HEK293 (cell line): ENCODE data around the gene OSBP2.

Source experiments
- CTCF ChIA-PET: fragments of 350-600 bp; formaldehyde crosslinking; extraction: SDS; loops from one replicate; lab custom pipeline; 2021; ENCODE audit warnings: antibody characterized with exemption; lab: Yijun Ruan, JAX
- POLR2A ChIA-PET: fragments of 300-600 bp; formaldehyde crosslinking; extraction: SDS; loops from one replicate; lab custom pipeline; 2020; ENCODE audit warnings: antibody characterized with exemption, inconsistent platforms; lab: Yijun Ruan, JAX
- H3K27ac ChIP-seq: fragments of 200-500 bp; sonication (Bioruptor generic); 2 replicates; pipeline ENCODE4 v1.5.1; 2014; ENCODE audit warnings: low read depth, low read length, control low read depth, inconsistent platforms; ENCODE audit errors: extremely low read depth
- H3K36me3 ChIP-seq, 2 experiments: fragments of 200-500 bp in 1 of 2; sonication (Bioruptor generic) in 1 of 2; 1 replicate in 1 of 2; 2 replicates in 1 of 2; pipeline ENCODE4 v1.5.1; 2014 to 2017; ENCODE audit warnings: inconsistent platforms in 2 of 2, low read length in 2 of 2; ENCODE audit not compliant: control insufficient read depth in 2 of 2, insufficient read depth in 1 of 2
- H3K4me1 ChIP-seq: fragments of 200-500 bp; sonication (Bioruptor generic); 2 replicates; pipeline ENCODE4 v1.5.1; 2014; ENCODE audit warnings: mild to moderate bottlenecking, low read length, inconsistent platforms; ENCODE audit not compliant: control insufficient read depth, insufficient read depth
- H3K4me3 ChIP-seq: 2 replicates; pipeline ENCODE4 v1.5.1; 2011; ENCODE audit warnings: low read depth, mild to moderate bottlenecking, control low read depth, low read length, moderate library complexity
- H3K9me3 ChIP-seq: fragments of 200-500 bp; sonication (Bioruptor generic); 2 replicates; pipeline ENCODE4 v1.5.1; 2014; ENCODE audit warnings: low read depth, low read length, inconsistent platforms; ENCODE audit not compliant: control insufficient read depth, insufficient read depth
- EGR2 ChIP-seq: fragments of 450-650 bp; formaldehyde crosslinking; IDR thresholded peaks from 2 replicates; pipeline ENCODE4 v1.5.1; 2016; ENCODE audit warnings: low read depth, missing biosample characterization, missing genetic modification characterization
- MZF1 ChIP-seq: fragments of 450-650 bp; formaldehyde crosslinking; IDR thresholded peaks from 2 replicates; pipeline ENCODE4 v1.5.1; 2017; ENCODE audit warnings: missing biosample characterization, missing genetic modification characterization, borderline replicate concordance
- TSHZ1 ChIP-seq: fragments of 450-650 bp; formaldehyde crosslinking; IDR thresholded peaks from 2 replicates; pipeline ENCODE4 v1.5.1; 2016; ENCODE audit warnings: missing biosample characterization, missing genetic modification characterization, borderline replicate concordance
- ZBTB1 ChIP-seq: fragments of 450-650 bp; formaldehyde crosslinking; IDR thresholded peaks from 2 replicates; pipeline ENCODE4 v1.5.1; 2016; ENCODE audit warnings: missing biosample characterization, missing genetic modification characterization
- ZBTB10 ChIP-seq: fragments of 450-650 bp; formaldehyde crosslinking; IDR thresholded peaks from 2 replicates; pipeline ENCODE4 v1.5.1; 2016; ENCODE audit warnings: missing biosample characterization, missing genetic modification characterization
- ZFP3 ChIP-seq: fragments of 450-650 bp; formaldehyde crosslinking; IDR thresholded peaks from 2 replicates; pipeline ENCODE4 v1.5.1; 2016; ENCODE audit warnings: low read depth, missing biosample characterization, missing genetic modification characterization
- ZNF121 ChIP-seq: fragments of 450-650 bp; formaldehyde crosslinking; IDR thresholded peaks from 2 replicates; pipeline ENCODE4 v1.5.1; 2016; ENCODE audit warnings: missing biosample characterization, missing genetic modification characterization
- ZNF184 ChIP-seq: fragments of 450-650 bp; IDR thresholded peaks from 2 replicates; pipeline ENCODE4 v1.5.1; 2018; ENCODE audit warnings: missing biosample characterization, mild to moderate bottlenecking, missing genetic modification characterization
- ZNF19 ChIP-seq: fragments of 450-650 bp; formaldehyde crosslinking; IDR thresholded peaks from 2 replicates; pipeline ENCODE4; 2016; ENCODE audit warnings: missing biosample characterization, missing genetic modification characterization, low read depth
- ZNF221 ChIP-seq: fragments of 450-650 bp; formaldehyde crosslinking; IDR thresholded peaks from 2 replicates; pipeline ENCODE4 v1.5.1; 2017; ENCODE audit warnings: missing biosample characterization, missing genetic modification characterization, borderline replicate concordance
- ZNF280C ChIP-seq: fragments of 450-650 bp; formaldehyde crosslinking; IDR thresholded peaks from 2 replicates; pipeline ENCODE4 v1.5.1; 2016; ENCODE audit warnings: missing biosample characterization, missing genetic modification characterization
- ZNF324 ChIP-seq: fragments of 450-650 bp; formaldehyde crosslinking; IDR thresholded peaks from 2 replicates; pipeline ENCODE4 v1.5.1; 2016; ENCODE audit warnings: missing biosample characterization, missing genetic modification characterization
- ZNF391 ChIP-seq: fragments of 450-650 bp; formaldehyde crosslinking; IDR thresholded peaks from 2 replicates; pipeline ENCODE4 v1.5.1; 2016; ENCODE audit warnings: low read depth, missing biosample characterization, missing genetic modification characterization, borderline replicate concordance
- ZNF426 ChIP-seq: fragments of 450-650 bp; formaldehyde crosslinking; IDR thresholded peaks from 2 replicates; pipeline ENCODE4 v1.5.1; 2017; ENCODE audit warnings: missing biosample characterization, missing genetic modification characterization, mild to moderate bottlenecking, inconsistent platforms, moderate library complexity
- ZNF513 ChIP-seq: fragments of 450-650 bp; IDR thresholded peaks from 2 replicates; pipeline ENCODE4 v1.5.1; 2018; ENCODE audit warnings: missing biosample characterization, missing genetic modification characterization
- ZNF571 ChIP-seq: fragments of 450-650 bp; formaldehyde crosslinking; IDR thresholded peaks from 2 replicates; pipeline ENCODE4 v1.5.0; 2017; ENCODE audit warnings: missing biosample characterization, missing genetic modification characterization
- ZNF776 ChIP-seq: fragments of 450-650 bp; formaldehyde crosslinking; IDR thresholded peaks from 2 replicates; pipeline ENCODE4 v1.5.0; 2017; ENCODE audit warnings: missing biosample characterization, missing genetic modification characterization, borderline replicate concordance
- TF ChIP-seq, protein P1 (sequence below): fragments of 450-650 bp; formaldehyde crosslinking; optimal IDR thresholded peaks from 2 replicates; pipeline ENCODE3; 2016; ENCODE audit warnings: missing biosample characterization, mild to moderate bottlenecking, missing genetic modification characterization
- TF ChIP-seq, protein P2 (sequence below): fragments of 450-650 bp; formaldehyde crosslinking; IDR thresholded peaks from 2 replicates; pipeline ENCODE4 v1.5.1; 2016; ENCODE audit warnings: missing biosample characterization, missing genetic modification characterization, low read depth

OSBP2 gene

DNA sequence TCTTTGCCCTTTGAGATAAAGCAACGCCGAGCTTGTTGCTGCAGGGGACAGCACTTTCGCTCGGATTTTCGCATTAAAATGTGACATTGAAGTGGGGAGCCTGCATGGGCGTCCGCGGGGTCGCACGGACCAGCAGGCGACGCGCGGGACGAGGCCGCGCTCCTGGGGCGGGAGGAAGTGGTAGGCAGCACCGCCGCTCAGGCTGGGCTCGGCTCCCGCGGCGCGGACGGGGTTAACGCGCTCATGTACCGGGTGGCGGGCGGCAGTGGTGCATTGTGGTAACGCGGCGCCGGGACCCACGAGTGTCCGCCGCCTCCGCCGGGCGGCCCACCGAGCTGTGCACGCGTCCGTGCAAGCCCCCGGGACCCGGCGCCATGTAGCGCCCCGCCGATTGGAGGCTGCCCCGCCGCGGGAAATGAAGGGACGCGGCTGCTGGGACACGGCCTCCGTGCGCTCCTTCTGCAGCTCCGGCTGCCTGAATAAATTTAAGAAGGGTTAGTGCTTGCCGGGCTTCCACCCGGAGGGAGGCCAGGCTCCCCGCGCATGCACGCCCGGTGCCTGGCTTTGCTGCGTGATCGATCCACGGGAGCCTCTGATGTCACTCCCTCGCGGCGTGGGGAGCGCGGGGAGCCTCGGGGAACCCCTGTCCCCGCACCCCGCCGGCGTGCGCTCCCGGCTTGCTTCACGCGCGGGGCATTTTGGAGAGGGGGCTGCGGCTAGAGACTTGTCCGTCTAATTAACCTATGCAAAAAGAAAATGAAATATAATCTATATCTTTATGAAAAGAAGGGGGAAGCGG, 127.7 kb downstream of the OSBP2 start:
- no peaks in the 10 kb centered on the region for H3K9me3 ChIP-seq
- CTCF ChIA-PET: interaction anchor here (0.8 kb wide), 1 partner anchor 98 kb away, joined by 3 read pairs; no protein-coding TSS in a partner anchor
- no peaks in the 10 kb centered on the region for H3K36me3 ChIP-seq
- peak overlapping the region; percentile 20 for H3K4me3 ChIP-seq
- H3K4me1 ChIP-seq: no peaks in the 10 kb centered on the region
- no peak overlapping the region for H3K27ac ChIP-seq
- TF ChIP-seq, protein P1, sequence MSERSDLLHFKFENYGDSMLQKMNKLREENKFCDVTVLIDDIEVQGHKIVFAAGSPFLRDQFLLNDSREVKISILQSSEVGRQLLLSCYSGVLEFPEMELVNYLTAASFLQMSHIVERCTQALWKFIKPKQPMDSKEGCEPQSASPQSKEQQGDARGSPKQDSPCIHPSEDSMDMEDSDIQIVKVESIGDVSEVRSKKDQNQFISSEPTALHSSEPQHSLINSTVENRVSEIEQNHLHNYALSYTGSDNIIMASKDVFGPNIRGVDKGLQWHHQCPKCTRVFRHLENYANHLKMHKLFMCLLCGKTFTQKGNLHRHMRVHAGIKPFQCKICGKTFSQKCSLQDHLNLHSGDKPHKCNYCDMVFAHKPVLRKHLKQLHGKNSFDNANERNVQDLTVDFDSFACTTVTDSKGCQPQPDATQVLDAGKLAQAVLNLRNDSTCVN (tag by site-specific recombination): peak; percentile 59
- TF ChIP-seq ZNF391 (no peak), ZNF121 (tag by site-specific recombination) (no peak)
- POLR2A ChIA-PET: no interaction called here

DNA sequence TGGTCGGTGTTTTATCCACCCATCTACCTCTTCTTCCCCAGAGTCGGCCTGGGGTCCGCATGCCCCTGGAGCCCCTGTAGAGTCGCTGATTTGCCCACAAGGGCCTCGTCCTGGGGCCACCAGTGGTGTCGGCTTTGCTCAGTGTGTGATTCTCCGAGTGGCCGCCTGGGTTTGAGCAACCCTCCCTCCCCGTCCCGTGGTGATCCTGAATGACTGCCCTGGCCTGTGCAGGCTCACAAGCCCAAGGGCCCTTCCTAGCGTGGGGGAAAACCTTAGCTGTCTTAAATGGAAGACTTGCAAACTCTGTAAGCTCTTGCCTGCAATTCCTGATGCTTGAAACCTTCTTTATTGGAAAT, 128.3 kb downstream of the OSBP2 start:
- Histone ChIP-seq H3K4me1 (no peaks in the 10 kb centered on the region), H3K36me3 (no peaks in the 10 kb centered on the region), H3K27ac (no peak overlapping the region), H3K9me3 (no peaks in the 10 kb centered on the region), H3K4me3 (no peak overlapping the region)
- CTCF ChIA-PET: interaction anchor here (0.8 kb wide), 1 partner anchor 97 kb away, joined by 3 read pairs; no protein-coding TSS in a partner anchor
- POLR2A ChIA-PET: no interaction called here
- TF ChIP-seq, protein P2, sequence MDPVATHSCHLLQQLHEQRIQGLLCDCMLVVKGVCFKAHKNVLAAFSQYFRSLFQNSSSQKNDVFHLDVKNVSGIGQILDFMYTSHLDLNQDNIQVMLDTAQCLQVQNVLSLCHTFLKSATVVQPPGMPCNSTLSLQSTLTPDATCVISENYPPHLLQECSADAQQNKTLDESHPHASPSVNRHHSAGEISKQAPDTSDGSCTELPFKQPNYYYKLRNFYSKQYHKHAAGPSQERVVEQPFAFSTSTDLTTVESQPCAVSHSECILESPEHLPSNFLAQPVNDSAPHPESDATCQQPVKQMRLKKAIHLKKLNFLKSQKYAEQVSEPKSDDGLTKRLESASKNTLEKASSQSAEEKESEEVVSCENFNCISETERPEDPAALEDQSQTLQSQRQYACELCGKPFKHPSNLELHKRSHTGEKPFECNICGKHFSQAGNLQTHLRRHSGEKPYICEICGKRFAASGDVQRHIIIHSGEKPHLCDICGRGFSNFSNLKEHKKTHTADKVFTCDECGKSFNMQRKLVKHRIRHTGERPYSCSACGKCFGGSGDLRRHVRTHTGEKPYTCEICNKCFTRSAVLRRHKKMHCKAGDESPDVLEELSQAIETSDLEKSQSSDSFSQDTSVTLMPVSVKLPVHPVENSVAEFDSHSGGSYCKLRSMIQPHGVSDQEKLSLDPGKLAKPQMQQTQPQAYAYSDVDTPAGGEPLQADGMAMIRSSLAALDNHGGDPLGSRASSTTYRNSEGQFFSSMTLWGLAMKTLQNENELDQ: no peak
- TF ChIP-seq EGR2 (tag by site-specific recombination) (no peak), ZNF324 (no peak), ZNF184 (tag by site-specific recombination) (no peak), TSHZ1 (tag by site-specific recombination) (no peak), ZNF19 (tag by site-specific recombination) (no peak), ZFP3 (tag by site-specific recombination) (no peak), ZNF426 (no peak), ZBTB1 (tag by site-specific recombination) (no peak), ZNF513 (no peak), MZF1 (no peak), ZNF280C (tag by site-specific recombination) (no peak), ZNF571 (tag by site-specific recombination) (no peak), ZBTB10 (no peak), ZNF776 (tag by site-specific recombination) (no peak), ZNF221 (tag by site-specific recombination) (no peak)
